OCI-LY1 (cell line): ENCODE data around the gene CACNA1C.

Experiments
- H2AFZ ChIP-seq: fragments of 200-600 bp; sonication (generic), shearing (Covaris generic); 2 replicates; pipeline ENCODE4 v1.6.0; 2014; ENCODE audit warnings: antibody characterized with exemption, mild to moderate bottlenecking, low read length
- H3F3A ChIP-seq: fragments of 200-600 bp; sonication (generic), shearing (Covaris generic); 2 replicates; pipeline ENCODE4 v1.6.0; 2014; ENCODE audit warnings: mild to moderate bottlenecking, antibody characterized with exemption, low read length, moderate library complexity; ENCODE audit not compliant: insufficient read depth
- H3K27ac ChIP-seq: fragments of 200-600 bp; sonication (generic); 2 replicates; pipeline ENCODE4 v1.5.1; 2014; ENCODE audit warnings: low read length, mixed run types, mild to moderate bottlenecking, low read depth; ENCODE audit not compliant: poor library complexity, severe bottlenecking
- H3K27me3 ChIP-seq: fragments of 200-600 bp; sonication (generic); 2 replicates; pipeline ENCODE4 v1.6.0; 2014; ENCODE audit warnings: antibody characterized with exemption, mild to moderate bottlenecking, low read length, moderate library complexity; ENCODE audit not compliant: insufficient read depth
- H3K36me3 ChIP-seq: fragments of 200-600 bp; sonication (generic); 2 replicates; pipeline ENCODE4 v1.6.1; 2014; ENCODE audit warnings: mild to moderate bottlenecking, antibody characterized with exemption, low read length, moderate library complexity, mixed read lengths; ENCODE audit not compliant: insufficient read depth
- H3K4me1 ChIP-seq: fragments of 200-600 bp; sonication (generic); 2 replicates; pipeline ENCODE4 v1.5.1; 2014; ENCODE audit warnings: mild to moderate bottlenecking, low read length, moderate library complexity; ENCODE audit not compliant: insufficient read depth, severe bottlenecking
- H3K4me2 ChIP-seq: fragments of 200-600 bp; sonication (generic), shearing (Covaris generic); 2 replicates; pipeline ENCODE4 v1.6.1; 2014; ENCODE audit warnings: low read length
- H3K4me3 ChIP-seq: fragments of 200-600 bp; sonication (generic); 2 replicates; pipeline ENCODE4 v1.5.1; 2014; ENCODE audit warnings: low read length, low read depth, mild to moderate bottlenecking, mixed read lengths; ENCODE audit not compliant: poor library complexity, severe bottlenecking
- H3K79me2 ChIP-seq: fragments of 200-600 bp; shearing (Covaris generic); 2 replicates; pipeline ENCODE4 v1.6.1; 2016; ENCODE audit warnings: mixed run types, low read length, mixed read lengths; ENCODE audit not compliant: insufficient read depth
- H3K9ac ChIP-seq: fragments of 200-600 bp; sonication (generic), shearing (Covaris generic); 2 replicates; pipeline ENCODE4 v1.6.1; 2014; ENCODE audit warnings: mild to moderate bottlenecking, low read length, mixed read lengths
- H3K9me2 ChIP-seq: fragments of 200-600 bp; sonication (generic), shearing (Covaris generic); 2 replicates; pipeline ENCODE4 v1.6.1; 2014; ENCODE audit warnings: low read depth, mild to moderate bottlenecking, low read length, mixed read lengths
- H3K9me3 ChIP-seq: fragments of 200-600 bp; shearing (Covaris generic); 2 replicates; pipeline ENCODE4 v1.6.1; 2014; ENCODE audit warnings: low read length, mixed read lengths
- H4K20me1 ChIP-seq: fragments of 200-600 bp; sonication (generic), shearing (Covaris generic); 2 replicates; pipeline ENCODE4 v1.6.0; 2016; ENCODE audit warnings: mild to moderate bottlenecking, low read length; ENCODE audit not compliant: insufficient read depth
- EZH2 ChIP-seq: fragments of 200-600 bp; sonication (generic), shearing (Covaris generic); IDR thresholded peaks from 2 replicates; pipeline ENCODE4 v1.8.0; 2017; ENCODE audit warnings: borderline replicate concordance, mixed run types, mild to moderate bottlenecking, antibody characterized with exemption, low read length, moderate library complexity, mixed read lengths
- TF ChIP-seq, protein P1 (sequence below): fragments of 200-600 bp; sonication (generic), shearing (Covaris generic); IDR thresholded peaks from 2 replicates; pipeline ENCODE4 v1.5.1; 2017; ENCODE audit warnings: mild to moderate bottlenecking, antibody characterized with exemption, low read length, moderate library complexity, mixed read lengths

Gene CACNA1C

DNA sequence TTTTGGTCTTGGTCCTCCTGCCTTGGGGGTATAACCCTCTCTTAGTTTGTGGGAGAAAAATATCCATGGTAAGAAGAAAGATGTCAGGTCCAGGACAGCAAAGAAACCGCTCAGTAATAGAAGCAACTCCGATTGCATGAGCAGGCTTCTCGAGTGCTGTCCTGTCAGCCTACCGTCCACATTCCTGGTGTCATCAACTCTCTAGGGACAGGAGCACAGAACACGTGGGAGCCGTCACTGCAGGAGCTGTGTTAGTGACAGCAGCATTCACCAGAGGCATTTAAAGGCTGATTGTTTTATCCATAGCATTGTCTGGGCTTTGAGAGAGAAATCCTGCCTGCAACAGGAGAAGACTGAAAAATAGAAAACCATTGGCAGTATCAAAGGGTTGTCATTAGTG lies 244.2 kb downstream of the CACNA1C start:
- Histone ChIP-seq H2AFZ (no peak overlapping the region), H3K9ac (no peak overlapping the region), H3K9me2 (no peaks in the 10 kb centered on the region), H3K36me3 (no peaks in the 10 kb centered on the region), H4K20me1 (no peaks in the 10 kb centered on the region), H3K4me1 (peaks cover 21% of the 10 kb centered on the region), H3K27me3 (no peaks in the 10 kb centered on the region), H3K9me3 (no peaks in the 10 kb centered on the region), H3K27ac (no peak overlapping the region), H3K4me2 (0 out of 2 replicates have a peak overlapping the region, but pooled peaks have one; percentile 5), H3K4me3 (no peak overlapping the region), H3K79me2 (no peaks in the 10 kb centered on the region), H3F3A (no peaks in the 10 kb centered on the region)
- TF ChIP-seq, protein P1, sequence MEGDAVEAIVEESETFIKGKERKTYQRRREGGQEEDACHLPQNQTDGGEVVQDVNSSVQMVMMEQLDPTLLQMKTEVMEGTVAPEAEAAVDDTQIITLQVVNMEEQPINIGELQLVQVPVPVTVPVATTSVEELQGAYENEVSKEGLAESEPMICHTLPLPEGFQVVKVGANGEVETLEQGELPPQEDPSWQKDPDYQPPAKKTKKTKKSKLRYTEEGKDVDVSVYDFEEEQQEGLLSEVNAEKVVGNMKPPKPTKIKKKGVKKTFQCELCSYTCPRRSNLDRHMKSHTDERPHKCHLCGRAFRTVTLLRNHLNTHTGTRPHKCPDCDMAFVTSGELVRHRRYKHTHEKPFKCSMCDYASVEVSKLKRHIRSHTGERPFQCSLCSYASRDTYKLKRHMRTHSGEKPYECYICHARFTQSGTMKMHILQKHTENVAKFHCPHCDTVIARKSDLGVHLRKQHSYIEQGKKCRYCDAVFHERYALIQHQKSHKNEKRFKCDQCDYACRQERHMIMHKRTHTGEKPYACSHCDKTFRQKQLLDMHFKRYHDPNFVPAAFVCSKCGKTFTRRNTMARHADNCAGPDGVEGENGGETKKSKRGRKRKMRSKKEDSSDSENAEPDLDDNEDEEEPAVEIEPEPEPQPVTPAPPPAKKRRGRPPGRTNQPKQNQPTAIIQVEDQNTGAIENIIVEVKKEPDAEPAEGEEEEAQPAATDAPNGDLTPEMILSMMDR, result no peak
- TF ChIP-seq EZH2, result no peak

DNA sequence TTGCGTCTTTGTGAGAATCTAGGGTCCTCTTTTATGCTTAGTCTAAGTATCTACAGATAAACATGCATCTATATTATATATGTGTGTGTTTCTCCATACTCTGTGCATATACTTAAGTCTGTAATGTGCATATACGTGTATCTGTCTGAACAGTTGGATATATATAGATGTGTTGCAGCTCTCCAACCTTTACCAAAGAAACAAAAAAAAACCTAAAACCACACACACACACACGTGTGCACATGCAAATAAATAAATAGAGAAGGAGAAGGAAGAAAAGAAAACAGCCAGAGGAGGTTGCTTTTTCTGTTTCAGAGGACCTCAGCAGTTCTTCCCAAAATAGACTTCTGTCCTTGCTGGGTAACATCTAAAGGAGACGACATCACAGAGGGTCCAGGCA lies 244.9 kb downstream of the CACNA1C start:
- peaks cover 21% of the 10 kb centered on the region for H3K4me1 ChIP-seq
- no peak overlapping the region for H3K27ac ChIP-seq
- no peak overlapping the region for H3K4me3 ChIP-seq
- no peaks in the 10 kb centered on the region for H3F3A ChIP-seq
- no peaks in the 10 kb centered on the region for H3K9me3 ChIP-seq
- H3K9me2 ChIP-seq, result no peaks in the 10 kb centered on the region
- H3K79me2 ChIP-seq, result no peaks in the 10 kb centered on the region
- TF ChIP-seq, protein P1, result no peak
- no peak for TF ChIP-seq EZH2
- H3K27me3 ChIP-seq, result no peaks in the 10 kb centered on the region
- no peaks in the 10 kb centered on the region for H3K36me3 ChIP-seq
- peak overlapping the region; percentile 5; the same call in 1 of the 2 replicates for H3K4me2 ChIP-seq
- H3K9ac ChIP-seq, result no peak overlapping the region
- no peak overlapping the region for H2AFZ ChIP-seq
- H4K20me1 ChIP-seq, result no peaks in the 10 kb centered on the region

DNA sequence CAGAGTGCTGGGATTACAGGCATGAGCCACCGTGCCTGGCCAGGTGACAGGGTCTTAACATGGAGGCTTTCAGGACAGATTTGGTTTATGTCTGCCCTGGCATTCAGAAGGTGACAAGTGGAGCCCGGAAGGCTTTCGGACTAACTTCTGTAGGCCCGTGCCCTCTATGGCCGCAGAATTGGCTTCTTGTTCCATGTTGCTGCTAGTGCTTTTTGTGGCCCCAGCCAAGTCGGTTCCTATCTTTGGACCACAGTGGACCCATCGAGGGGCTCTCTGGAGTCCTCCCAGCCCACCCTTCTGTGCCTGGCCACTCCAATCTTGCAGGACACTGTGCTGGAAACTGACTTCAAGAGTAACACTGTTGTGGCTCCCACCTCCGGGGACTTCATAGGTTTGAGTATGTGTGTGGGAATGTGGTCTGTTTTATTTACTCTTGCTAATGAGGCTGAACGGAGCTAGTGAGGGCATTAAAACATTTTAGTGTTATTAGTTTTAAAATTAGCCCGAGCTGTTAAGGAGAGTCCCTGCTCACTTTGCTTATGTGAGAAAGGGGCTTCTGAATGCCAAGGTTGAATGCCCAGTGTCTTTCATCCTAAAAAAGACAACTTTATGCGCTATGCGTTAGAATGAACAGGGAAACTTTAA lies 245.9 kb downstream of the CACNA1C start:
- Histone ChIP-seq H3K4me2 (no peak overlapping the region), H3K36me3 (no peaks in the 10 kb centered on the region), H3K9ac (no peak overlapping the region), H3F3A (no peaks in the 10 kb centered on the region), H3K9me2 (no peaks in the 10 kb centered on the region), H3K79me2 (no peaks in the 10 kb centered on the region), H3K4me1 (peaks cover 21% of the 10 kb centered on the region), H3K9me3 (no peaks in the 10 kb centered on the region), H4K20me1 (no peaks in the 10 kb centered on the region), H2AFZ (no peak overlapping the region), H3K4me3 (no peak overlapping the region), H3K27ac (no peak overlapping the region), H3K27me3 (no peaks in the 10 kb centered on the region)
- TF ChIP-seq EZH2, result no peak
- TF ChIP-seq, protein P1, result no peak
